Endothelial cell of umbilical vein (primary cell): Measurements from ENCODE around the gene KMT2C. TPM values are rescaled to one million over a fixed set of nuclear protein-coding genes. Genes with fewer than 3 reads are reported as not detected.
A peak's percentile ranks its signal among the peaks of the same experiment; 100 is the strongest.

Experiments
- BruUV-seq: library from RNA; stranded (reverse); fragments of 400-500 nt; replicated peaks from 2 replicates; lab custom pipeline; 2021; lab: Mats Ljungman, UMichigan
- CTCF ChIA-PET: fragments of 300-600, 350-600 bp; sonication (Branson Sonifier 250); formaldehyde crosslinking; loops from one replicate; lab custom pipeline; 2021; ENCODE audit warnings: antibody characterized with exemption, inconsistent platforms; lab: Charles Lee
- POLR2A ChIA-PET: fragments of 300-600, 350-600 bp; sonication (Branson Sonifier 250); formaldehyde crosslinking; loops from one replicate; lab custom pipeline; 2021; ENCODE audit warnings: antibody characterized with exemption, inconsistent platforms; lab: Charles Lee
- DNase-seq: peaks from one replicate; pipeline ENCODE4 v3.0.0-alpha.2; 2011; ENCODE audit warnings: low read depth, low spot score
- FAIRE-seq: peaks from 2 replicates; lab custom pipeline; 2011; peaks lifted over from hg19 to GRCh38; lab: Jason Lieb, UNC
- H2AFZ ChIP-seq: 2 replicates; pipeline ENCODE4 v1.6.0; 2012; ENCODE audit warnings: low read depth, low read length, control low read depth, inconsistent platforms
- H3K27ac ChIP-seq: 2 replicates; pipeline ENCODE4 v1.5.1; 2011; ENCODE audit warnings: low read depth, mild to moderate bottlenecking, control low read depth, low read length, moderate library complexity; ENCODE audit not compliant: insufficient read depth
- H3K27me3 ChIP-seq, 2 experiments: 2 replicates each; pipeline versions ENCODE4 v1.6.0 to v1.6.1; 2011; ENCODE audit warnings: low read length in 2 of 2, mixed read lengths in 1 of 2; ENCODE audit not compliant: control insufficient read depth in 2 of 2, insufficient read depth in 2 of 2
- H3K36me3 ChIP-seq, 2 experiments: 2 replicates in 1 of 2; 3 replicates in 1 of 2; pipeline ENCODE4 v1.5.1; 2011; ENCODE audit warnings: low read length in 2 of 2, mild to moderate bottlenecking in 1 of 2, moderate library complexity in 1 of 2; ENCODE audit not compliant: control insufficient read depth in 2 of 2, insufficient read depth in 2 of 2; ENCODE audit errors: extremely low read depth in 1 of 2
- H3K4me1 ChIP-seq: 3 replicates; pipeline ENCODE4 v1.5.1; 2011; ENCODE audit warnings: mild to moderate bottlenecking, low read length; ENCODE audit not compliant: control insufficient read depth, insufficient read depth; ENCODE audit errors: extremely low read depth
- H3K4me2 ChIP-seq: 2 replicates; pipeline ENCODE4 v1.6.1; 2011; ENCODE audit warnings: low read length, control low read depth, mixed read lengths; ENCODE audit not compliant: insufficient read depth
- H3K4me3 ChIP-seq, 3 experiments: fragments of 200-600 bp in 1 of 3; sonication (generic), shearing (Covaris generic) in 1 of 3; replicated peaks in 1 of 3; 2 replicates each; pipeline ENCODE4 v1.5.1; 2011 to 2016; ENCODE audit warnings: control low read depth in 3 of 3, low read length in 3 of 3, mild to moderate bottlenecking in 2 of 3, inconsistent platforms in 1 of 3, low read depth in 1 of 3, moderate library complexity in 1 of 3; ENCODE audit not compliant: insufficient read depth in 1 of 3
- H3K79me2 ChIP-seq: 2 replicates; pipeline ENCODE4 v1.6.0; 2012; ENCODE audit warnings: low read length, inconsistent platforms; ENCODE audit not compliant: control insufficient read depth, insufficient read depth
- H3K9ac ChIP-seq: replicated peaks from 2 replicates; pipeline ENCODE3; 2011; ENCODE audit warnings: low read length, control low read depth; ENCODE audit not compliant: insufficient read depth; ENCODE audit errors: extremely low read depth
- H3K9me1 ChIP-seq: replicated peaks from 3 replicates; pipeline ENCODE4 v1.6.0; 2011; ENCODE audit warnings: mild to moderate bottlenecking, low read length; ENCODE audit not compliant: control insufficient read depth, insufficient read depth; ENCODE audit errors: extremely low read depth
- H3K9me3 ChIP-seq: replicated peaks from 2 replicates; pipeline ENCODE4 v1.5.1; 2012; ENCODE audit warnings: low read length, inconsistent platforms; ENCODE audit not compliant: control insufficient read depth, insufficient read depth
- H4K20me1 ChIP-seq: replicated peaks from 2 replicates; pipeline ENCODE3; 2011; ENCODE audit warnings: mild to moderate bottlenecking, low read length; ENCODE audit not compliant: control insufficient read depth, insufficient read depth; ENCODE audit errors: extremely low read depth
- CTCF ChIP-seq, 2 donors: IDR thresholded peaks; 1 replicate in 1 of 2; 2 replicates in 1 of 2; pipeline ENCODE4 v1.5.1; 2011; ENCODE audit warnings: low read length in 2 of 2, mild to moderate bottlenecking in 2 of 2, moderate library complexity in 2 of 2, control low read depth in 1 of 2, inconsistent platforms in 1 of 2, low read depth in 1 of 2; ENCODE audit not compliant: insufficient read depth in 1 of 2; ENCODE audit errors: extremely low read depth in 1 of 2
- EZH2 ChIP-seq: IDR thresholded peaks from 2 replicates; pipeline ENCODE4 v1.6.1; 2012; ENCODE audit warnings: borderline replicate concordance, low read depth, mild to moderate bottlenecking, moderate library complexity, low read length, inconsistent platforms; ENCODE audit not compliant: severe bottlenecking
- FOS ChIP-seq: IDR thresholded peaks from 2 replicates; pipeline ENCODE4 v1.6.1; 2011; ENCODE audit warnings: mild to moderate bottlenecking, low read length, moderate library complexity, borderline replicate concordance; ENCODE audit not compliant: insufficient read depth
- GATA2 ChIP-seq: IDR thresholded peaks from 2 replicates; pipeline ENCODE4 v1.7.0; 2011; ENCODE audit warnings: low read depth, mild to moderate bottlenecking, moderate library complexity, mixed read lengths, low read length; ENCODE audit not compliant: insufficient read length, insufficient read depth
- JUN ChIP-seq: IDR thresholded peaks from 2 replicates; pipeline ENCODE4 v1.6.1; 2011; ENCODE audit warnings: borderline replicate concordance, low read depth; ENCODE audit not compliant: insufficient read length, insufficient read depth
- MYC ChIP-seq: IDR thresholded peaks from one replicate; pipeline ENCODE4 v1.6.1; 2011; ENCODE audit warnings: mild to moderate bottlenecking, low read depth, low read length
- POLR2A ChIP-seq: IDR thresholded peaks from 2 replicates; pipeline ENCODE4 v1.6.1; 2012; ENCODE audit warnings: low read depth, mild to moderate bottlenecking, control low read depth, low read length
- POLR2AphosphoS5 ChIP-seq: IDR thresholded peaks from 2 replicates; pipeline ENCODE4 v1.6.1; 2012; ENCODE audit warnings: low read depth, mild to moderate bottlenecking, control low read depth, low read length, moderate library complexity; ENCODE audit not compliant: insufficient read depth
- dilution Hi-C: fragments of 300-500 bp; cut with MboI; formaldehyde crosslinking; loops from one replicate; pipeline ENCODE4 v1.15.0; 2019; ENCODE audit warnings: low sequenced_read_pairs; ENCODE audit not compliant: extremely low pct_ligation_motif_present
- intact Hi-C: fragments of 100-400 bp; cut with micrococcal nuclease; formaldehyde crosslinking; loops from one replicate; pipeline ENCODE4 v1.10.0; 2022
- polyA plus RNA-seq, 4 experiments: library from polyadenylated mRNA; depleted of rRNA in 3 of 4; stranded (reverse) in 3 of 4; unstranded in 1 of 4; fragments of >200 nt; gene quantifications; 2 replicates each; pipeline versions ENCODE4 v1.2.1 to v1.2.3, GENCODE V29; 2011 to 2012; ENCODE audit warnings: missing spikeins in 1 of 4
- total RNA-seq: library from RNA; stranded (reverse); gene quantifications from 2 replicates; pipeline ENCODE4 v1.2.3, GENCODE V29; 2021
- TF ChIP-seq, protein P1 (sequence below): IDR thresholded peaks from 2 replicates; pipeline ENCODE4 v1.6.1; 2011; ENCODE audit not compliant: insufficient read depth, insufficient read length

KMT2C gene
- total and polyA plus RNA-seq, 2 donors (not counting 3 experiments of a cell fraction or from before 2014, with no cell fraction given): 8.0 to 53.7 TPM

DNA sequence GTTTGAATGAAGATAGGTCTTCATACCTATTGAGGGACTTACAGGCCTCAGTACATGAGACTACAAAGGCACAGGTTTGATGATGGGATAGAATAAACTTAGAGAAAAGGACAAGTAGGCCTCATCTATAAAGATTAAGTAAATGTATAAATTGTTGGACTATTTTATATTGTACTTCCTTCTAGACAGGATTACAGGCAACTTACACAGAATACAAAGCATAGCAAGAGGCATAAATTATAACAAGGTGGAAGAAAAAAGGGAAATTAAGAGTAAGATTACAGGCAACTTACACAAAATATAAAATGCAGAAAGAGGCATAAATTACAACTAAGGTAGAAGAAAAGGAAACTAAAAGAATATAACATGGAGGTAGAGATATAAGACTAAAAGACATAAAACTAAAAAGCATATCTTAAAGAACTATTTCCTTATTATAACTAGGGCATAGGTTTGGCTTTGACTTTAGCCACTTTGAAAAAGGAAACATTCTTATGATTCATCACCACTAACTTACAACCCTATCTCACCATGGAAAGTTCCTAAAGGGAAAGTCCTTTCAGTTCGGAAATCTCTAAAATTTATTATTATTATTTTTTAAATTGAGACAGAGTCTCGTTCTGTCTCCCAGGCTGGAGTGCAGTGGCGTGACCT lies 257.3 kb downstream of the KMT2C start:
- POLR2A ChIA-PET: no interaction called here
- intact Hi-C loops (no loop called here), dilution Hi-C loops (no loop called here)
- no peak overlapping the region for H3K4me3 ChIP-seq
- H3K9me1 ChIP-seq: no peaks in the 10 kb centered on the region
- H2AFZ ChIP-seq: no peak overlapping the region
- H3K36me3 ChIP-seq: peaks cover 28 to 33% of the 10 kb centered on the region in 2 experiments
- H3K27me3 ChIP-seq: no peaks in the 10 kb centered on the region
- CTCF ChIA-PET: interaction anchor here (0.9 to 1.6 kb wide), 2 partner anchors 24 to 528 kb away, joined by 3 to 5 read pairs; no protein-coding TSS in a partner anchor
- H3K4me2 ChIP-seq: no peak overlapping the region
- no peak overlapping the region for H3K27ac ChIP-seq
- no TSS peak for BruUV-seq
- no peaks in the 10 kb centered on the region for H4K20me1 ChIP-seq
- no peaks in the 10 kb centered on the region for H3K9me3 ChIP-seq
- TF ChIP-seq, protein P1, sequence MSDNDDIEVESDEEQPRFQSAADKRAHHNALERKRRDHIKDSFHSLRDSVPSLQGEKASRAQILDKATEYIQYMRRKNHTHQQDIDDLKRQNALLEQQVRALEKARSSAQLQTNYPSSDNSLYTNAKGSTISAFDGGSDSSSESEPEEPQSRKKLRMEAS: no peak
- no peak for TF ChIP-seq MYC
- TF ChIP-seq FOS: no peak
- TF ChIP-seq CTCF (IDR thresholded peaks at IDR 0.05; ENCODE audit: extremely low read depth in 1 of 2, insufficient read depth in 1 of 2, low read depth in 1 of 2, low read length in 2 of 2): no peak
- no peak for TF ChIP-seq EZH2
- TF ChIP-seq GATA2: no peak
- no peak for TF ChIP-seq POLR2AphosphoS5
- TF ChIP-seq JUN: no peak
- no peak for TF ChIP-seq POLR2A
- no peaks in the 10 kb centered on the region for H3K79me2 ChIP-seq
- no peak overlapping the region for H3K9ac ChIP-seq
- FAIRE-seq (no peak), DNase-seq (peak; percentile 11)
- no peaks in the 10 kb centered on the region for H3K4me1 ChIP-seq
